ENCODE measurements around the gene MTERF2. TPM values are rescaled to one million over a fixed set of nuclear protein-coding genes. Genes with fewer than 3 reads are reported as not detected.
A peak's percentile ranks its signal among the peaks of the same experiment; 100 is the strongest.

MTERF2 gene
- total and polyA plus RNA-seq, 10 of the 15 experiments (the other 5 are each of a cell fraction or from before 2014, with no cell fraction given) = 2.1 to 9.8 (median 6.7) TPM

- no peak for TF ChIP-seq ZSCAN29 (IDR thresholded peaks at IDR 0.05)
- no peak; the same call in 1 of the 2 replicates for TF ChIP-seq CHD2 (IDR thresholded peaks at IDR 0.05; ENCODE audit: borderline replicate concordance, low read depth, low read length)
- no peak for TF ChIP-seq PBX3 (IDR thresholded peaks at IDR 0.05; ENCODE audit: insufficient replicate concordance, low read depth, low read length)
- no peak for TF ChIP-seq ATF2 (IDR thresholded peaks at IDR 0.05; ENCODE audit: low read length)
- no peak for TF ChIP-seq BCL11A (IDR thresholded peaks at IDR 0.05; ENCODE audit: low read depth, low read length)
- no peak for TF ChIP-seq RB1 (IDR thresholded peaks at IDR 0.05; ENCODE audit: borderline replicate concordance)
- TF ChIP-seq POU2F2 (IDR thresholded peaks at IDR 0.05; ENCODE audit: borderline replicate concordance, low read depth, low read length) = no peak; the same call in 2 of the 3 replicates
- peak in 1 of 2 experiments; percentile 90; a peak in 2 of 3 replicates for TF ChIP-seq EGR1 (IDR thresholded peaks at IDR 0.05; ENCODE audit: borderline replicate concordance in 1 of 2, low read depth in 2 of 2, low read length in 2 of 2)
- no peak for TF ChIP-seq E2F8 (IDR thresholded peaks at IDR 0.05; ENCODE audit: low read depth, partially characterized antibody)
- TF ChIP-seq SREBF1 (IDR thresholded peaks at IDR 0.05; ENCODE audit: low read length) = no peak
- TF ChIP-seq HSF1 (IDR thresholded peaks at IDR 0.05; ENCODE audit: low read depth, low read length) = no peak
- 0 out of 2 replicates have a peak, but pooled peaks have one; percentile 34 for TF ChIP-seq E2F4 (IDR thresholded peaks at IDR 0.05; ENCODE audit: low read depth, low read length)
- 0 out of 2 replicates have a peak, but pooled peaks have one; percentile 5 for TF ChIP-seq IRF4 (IDR thresholded peaks at IDR 0.05; ENCODE audit: low read depth, low read length)
- no peak for TF ChIP-seq ZBTB33 (IDR thresholded peaks at IDR 0.05)
Measured at GRCh38 chr12:106955377-106956047, 31.4 kb downstream of the MTERF2 start, which contains the start of gene TMEM263 (continued).

Measured in GM12878 (cell line).